Heart left ventricle (tissue), 16 donors: ENCODE results near the gene PRDM16. TPM values are rescaled to one million over a fixed set of nuclear protein-coding genes. Genes with fewer than 3 reads are reported as not detected.

Source experiments
- ATAC-seq, 4 donors: fragments of 200-7000 bp; cut with Tn5 transposase; one replicate each; pipeline ENCODE4 v1.9.1; 2020 to 2022; ENCODE audit warnings: moderate library complexity in 4 of 4, mild to moderate bottlenecking in 3 of 4, moderate number of reproducible peaks in 1 of 4
- DNase-seq, 5 donors: peaks; one replicate each; pipeline ENCODE4 v3.0.0-alpha.2; 2020
- H3K27ac ChIP-seq, 12 donors: fragments of 200-600 bp; sonication (generic) in 4 of 12; one replicate each; pipeline versions ENCODE4 v1.5.0 to v1.8.0; 2016 to 2022; ENCODE audit warnings: mild to moderate bottlenecking in 2 of 12
- H3K27me3 ChIP-seq, 9 donors: fragments of 200-600 bp; sonication (generic) in 2 of 9; one replicate each; pipeline versions ENCODE4 v1.5.1 to v1.8.0; 2016 to 2022; ENCODE audit warnings: mild to moderate bottlenecking in 3 of 9
- H3K36me3 ChIP-seq, 9 donors: fragments of 200-600 bp; sonication (generic) in 2 of 9; one replicate each; pipeline versions ENCODE4 v1.5.0 to v1.8.0; 2018 to 2022; ENCODE audit warnings: mild to moderate bottlenecking in 2 of 9
- H3K4me1 ChIP-seq, 12 donors: fragments of 200-600 bp; sonication (generic) in 4 of 12; one replicate each; pipeline versions ENCODE4 v1.5.0 to v1.8.0; 2016 to 2022; ENCODE audit warnings: mild to moderate bottlenecking in 3 of 12
- H3K4me3 ChIP-seq, 12 donors: fragments of 200-600 bp; sonication (generic) in 4 of 12; one replicate each; pipeline versions ENCODE4 v1.5.0 to v1.8.0; 2017 to 2022; ENCODE audit warnings: mild to moderate bottlenecking in 9 of 12, moderate library complexity in 4 of 12
- H3K9me3 ChIP-seq, 12 donors: fragments of 200-600 bp; sonication (generic) in 4 of 12; one replicate each; pipeline versions ENCODE4 v1.5.0 to v1.8.0; 2016 to 2022; ENCODE audit warnings: mild to moderate bottlenecking in 1 of 12
- CTCF ChIP-seq, 12 donors: fragments of 200-600 bp; sonication (generic) in 4 of 12; IDR thresholded peaks; one replicate each; pipeline versions ENCODE4 v1.5.0 to v1.8.0; 2018 to 2022; ENCODE audit warnings: antibody characterized with exemption in 12 of 12, mild to moderate bottlenecking in 5 of 12
- POLR2A ChIP-seq, 2 donors: fragments of 450-650 bp; IDR thresholded peaks; one replicate each; pipeline ENCODE4 v1.6.1; 2017; ENCODE audit warnings: antibody characterized with exemption in 2 of 2, mild to moderate bottlenecking in 2 of 2, moderate library complexity in 2 of 2
- WGBS, 4 donors: extraction: QIAGEN DNeasy Blood & Tissue Kit in 2 of 4; methylation state at CpG; one replicate each; pipeline versions ENCODE4 v1.1.5 to v1.1.7; 2013 to 2018; 5-methylcytosine and 5-hydroxymethylcytosine counted together
- intact Hi-C, 10 donors: fragments of 100-400 bp; cut with DNase I; formaldehyde crosslinking; loops; one replicate each; pipeline versions ENCODE4 v1.11.1 to v1.14.2; 2022
- polyA plus RNA-seq, 2 donors: library from polyadenylated mRNA; stranded (reverse); fragments of 200-250 nt; gene quantifications; one replicate each; pipeline ENCODE4 v1.2.3, GENCODE V29; 2013
- total RNA-seq, 9 donors: library from RNA; depleted of rRNA in 2 of 9; stranded (reverse); fragments of >200 nt in 2 of 9; fragmentation: NEBNext Ultra II Directional in 3 of 9; extraction: Animal tissue kit (Norgen Biotek cat#: 25700) in 3 of 9; gene quantifications; one replicate each; pipeline versions ENCODE4 v1.1.0 to v1.2.4, GENCODE V29; 2016 to 2023
- donor health status: ischemic (EF 13 %, LVEDD 7.1; RV severe dilation, severe dysfunction).
- donor health status: healthy with polysubstance abuse.
- donor health status: DM: no; HTN: yes; CAD: no.
- donor health status: DM: no; HTN: no; CAD: no.
- donor health status: ischemic (EF 25% LVEDD 6.9; RV normal size, moderate dysfunction).
- donor health status: ischemic (EF 25% LVEDD 5.7; RV mildly dilated, moderate dysfunction).
- donor health status: healthy.
- donor health status: DM: yes; HTN: yes; CAD: no.
- donor health status: ischemic (EF 35%, LVEDD 5.7; RV mildly dilated, moderate dysfunction).
- donor health status: nonischemic (EF 11% LVEDD 7.7; RV severe dilation, severe dysfunction).
- donor health status: DM: yes; HTN: yes; CAD: no.
- donor health status: PGD.
- donor health status: ischemic (EF 29% LVEDD 5.4; RV normal size, mild dysfunction).
- donor health status: nonischemic (EF 23%, LVEDD 6.1; RV moderate dilation, normal function).

PRDM16 gene
- total and polyA plus RNA-seq, 11 donors = 6.0 to 22.7 (median 14.0) TPM

- DNase-seq = no peak
- peaks cover 0 to 44% (median 9%) of the 10 kb centered on the region in 12 donors for H3K4me1 ChIP-seq
- no peak for ATAC-seq
- H3K36me3 ChIP-seq = no peaks in the 10 kb centered on the region
- TF ChIP-seq POLR2A (IDR thresholded peaks at IDR 0.05) (no peak), CTCF (IDR thresholded peaks at IDR 0.05) (no peak)
- intact Hi-C loops = loop anchor here in 1 of 10 donors (10.0 kb wide), 1 partner anchor 104 kb away; no protein-coding TSS in a partner anchor
- H3K4me3 ChIP-seq = no peak overlapping the region
- peaks cover 0 to 7% (median 0%) of the 10 kb centered on the region in 9 donors for H3K27me3 ChIP-seq
- no peak overlapping the region for H3K27ac ChIP-seq
- no peaks in the 10 kb centered on the region for H3K9me3 ChIP-seq
- 80 to 83% (median 81%) methylated on average over 8 to 19 of the region's 19 CpGs for WGBS, 4 donors
Measured at GRCh38 chr1:3279182-3279470, 210.1 kb downstream of the PRDM16 start.

DNA sequence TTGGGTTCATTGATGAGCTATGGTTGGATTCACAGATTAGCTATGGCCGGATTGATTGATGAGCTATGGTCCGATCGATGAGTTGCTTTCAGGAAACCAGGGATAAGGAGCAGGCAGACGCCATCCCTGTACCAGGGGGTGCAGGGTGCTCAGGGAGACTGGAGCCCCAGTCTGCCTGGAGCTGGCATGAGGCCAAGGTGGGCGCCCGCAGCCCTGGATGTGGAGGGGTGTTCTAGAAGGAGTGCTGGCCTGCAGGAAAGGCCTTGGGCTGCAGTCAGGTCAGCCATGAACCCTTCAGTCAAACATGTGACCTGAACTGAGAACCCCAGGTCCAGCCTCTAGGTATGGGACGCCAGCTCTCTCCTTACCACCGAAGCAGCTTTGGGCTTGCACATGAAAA lies 212.7 kb downstream of the PRDM16 start:
- Histone ChIP-seq H3K27ac (no peak overlapping the region), H3K4me1 (peaks cover 0 to 26% (median 4%) of the 10 kb centered on the region in 12 donors), H3K36me3 (no peaks in the 10 kb centered on the region), H3K9me3 (no peaks in the 10 kb centered on the region), H3K27me3 (peaks cover 0 to 13% (median 0%) of the 10 kb centered on the region in 9 donors), H3K4me3 (no peak overlapping the region)
- no peak for ATAC-seq
- intact Hi-C loops = loop anchor here in 7 of 10 donors (5.0 to 10.0 kb wide), 9 partner anchors 84 to 269 kb away; no protein-coding TSS in a partner anchor
- WGBS, 4 donors = 89 to 91% (median 90%) methylated on average over 6 to 8 of the region's 8 CpGs
- TF ChIP-seq POLR2A (IDR thresholded peaks at IDR 0.05) = no peak
- TF ChIP-seq CTCF (IDR thresholded peaks at IDR 0.05) = no peak
- no peak for DNase-seq

DNA sequence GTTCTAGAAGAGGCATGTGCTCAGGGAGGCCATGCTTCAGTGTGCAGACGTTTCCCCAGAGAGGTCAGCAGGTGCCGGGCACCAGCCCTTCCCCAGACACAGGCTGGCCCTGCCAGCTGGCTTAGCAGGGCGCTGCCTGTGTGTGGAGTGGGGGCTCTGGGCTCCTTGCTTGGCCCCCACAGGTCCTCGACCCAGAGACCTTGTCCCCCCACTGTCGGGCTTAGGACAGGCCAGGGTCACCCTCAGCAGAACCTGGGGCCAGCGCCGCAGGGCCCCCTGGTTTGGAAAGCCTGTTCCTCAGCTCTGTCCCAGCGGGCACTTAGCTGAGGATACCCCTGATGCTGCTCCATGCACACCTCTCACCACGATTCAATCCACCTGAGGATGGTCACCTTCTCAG lies 213.2 kb downstream of the PRDM16 start:
- Histone ChIP-seq H3K36me3 (no peaks in the 10 kb centered on the region), H3K27ac (no peak overlapping the region), H3K27me3 (peaks cover 0 to 13% (median 0%) of the 10 kb centered on the region in 9 donors), H3K9me3 (no peaks in the 10 kb centered on the region), H3K4me1 (peaks cover 0 to 23% (median 4%) of the 10 kb centered on the region in 12 donors), H3K4me3 (no peak overlapping the region)
- DNase-seq = no peak
- TF ChIP-seq CTCF (IDR thresholded peaks at IDR 0.05) = no peak
- no peak for TF ChIP-seq POLR2A (IDR thresholded peaks at IDR 0.05)
- intact Hi-C loops = loop anchor here in 7 of 10 donors (5.0 to 10.0 kb wide), 9 partner anchors 85 to 270 kb away; no protein-coding TSS in a partner anchor
- no peak for ATAC-seq
- 78 to 92% (median 81%) methylated on average over 6 to 9 of the region's 9 CpGs for WGBS, 4 donors

GRCh38 chr1:3282656-3283430 lies 213.8 kb downstream of the PRDM16 start:
- no peaks in the 10 kb centered on the region for H3K36me3 ChIP-seq
- H3K4me3 ChIP-seq = no peak overlapping the region
- intact Hi-C loops = loop anchor here in 8 of 10 donors (1.0 to 10.0 kb wide), 12 partner anchors 86 to 271 kb away; partner anchors contain the start of gene PRDM16 (in 1 of the 8)
- peaks cover 0 to 23% (median 4%) of the 10 kb centered on the region in 12 donors for H3K4me1 ChIP-seq
- H3K27ac ChIP-seq = peak overlapping the region in 8 of 12 donors; percentile 31 to 61 (median 58)
- TF ChIP-seq POLR2A (IDR thresholded peaks at IDR 0.05) = no peak
- TF ChIP-seq CTCF (IDR thresholded peaks at IDR 0.05) = no peak
- ATAC-seq (peak; percentile 40 to 68 (median 52)), DNase-seq (peak in 2 of 5 donors; percentile 43 to 55)
- peaks cover 0 to 13% (median 0%) of the 10 kb centered on the region in 9 donors for H3K27me3 ChIP-seq
- 73 to 78% (median 76%) methylated on average over 22 to 24 of the region's 24 CpGs for WGBS, 4 donors
- H3K9me3 ChIP-seq = no peaks in the 10 kb centered on the region
